ENCODE measurements around the gene PGBD1. TPM values are rescaled to one million over a fixed set of nuclear protein-coding genes. Genes with fewer than 3 reads are reported as not detected.
"Not testable (repeated sequence)": the region's sequence is repeated elsewhere in the genome, so short reads cannot be mapped to it uniquely, and the experiment has no call there.

The PGBD1 gene
- total RNA-seq, 2 experiments from 2014 or later, result 1.5 to 1.6 TPM

DNA sequence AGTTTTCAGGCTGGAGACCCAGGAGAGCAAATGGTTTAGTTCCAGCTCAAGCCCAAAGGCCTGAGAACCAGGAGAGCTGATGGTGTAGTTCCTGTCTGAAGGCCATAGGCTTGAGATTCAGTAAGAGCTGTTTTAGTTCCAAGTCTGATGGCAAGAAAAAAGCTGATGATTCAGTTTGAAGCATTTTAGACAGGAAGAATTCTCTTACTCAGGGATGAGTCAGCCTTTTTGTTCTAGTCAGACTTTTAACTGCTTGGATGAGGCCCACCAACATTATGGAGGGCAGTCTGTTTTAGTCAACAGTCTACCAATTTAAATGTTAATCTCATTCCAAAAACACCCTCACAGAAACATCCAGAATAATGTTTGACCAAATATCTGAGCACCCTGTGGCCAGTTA is 11.9 kb upstream of the PGBD1 start:
- Mint-ChIP-seq H3K4me3 (no peak overlapping the region), H3K4me1 (peaks cover 29% of the 10 kb centered on the region), H3K9me3 (ENCODE audit: low read depth) (no peaks in the 10 kb centered on the region), H3K27ac (peak overlapping the region; percentile 72), H3K27me3 (no peaks in the 10 kb centered on the region), H3K36me3 (ENCODE audit: low read depth) (peaks cover 22% of the 10 kb centered on the region)
- DNase-seq (peak; percentile 13), ATAC-seq (peak; percentile 59)
- intact Hi-C loops (cut with DNase I, micrococcal nuclease), result loop anchor here (5.0 kb wide), 3 partner anchors 128 to 187 kb away; partner anchors contain the start of genes ZNF165 (in 1 of the 2) and ZSCAN12 (in 1 of the 2)
- ChIA-PET CTCF (interaction anchor here (1.3 to 1.6 kb wide), 2 partner anchors 10 to 17 kb away, joined by 4 to 5 read pairs; partner anchors contain the start of gene ZKSCAN4), POLR2A (interaction anchor here (1.3 kb wide), 1 partner anchor 17 kb away, joined by 3 read pairs; the partner anchor contains the start of gene ZKSCAN4)

- ATAC-seq (peak; percentile 44), DNase-seq (no peak)
- ChIA-PET POLR2A (no interaction called here), CTCF (no interaction called here)
- H3K36me3 Mint-ChIP-seq (ENCODE audit: low read depth), result peaks cover 47% of the 10 kb centered on the region
- intact Hi-C loops (cut with DNase I, micrococcal nuclease), result no loop called here
- no peak overlapping the region for H3K4me3 Mint-ChIP-seq
- peak overlapping the region; percentile 17 for H3K27ac Mint-ChIP-seq
- H3K9me3 Mint-ChIP-seq (ENCODE audit: low read depth), result no peaks in the 10 kb centered on the region
- H3K4me1 Mint-ChIP-seq, result peaks cover 16% of the 10 kb centered on the region
- no peaks in the 10 kb centered on the region for H3K27me3 Mint-ChIP-seq
Measured at GRCh38 chr6:28274888-28275287, 6.5 kb upstream of the PGBD1 start.

DNA sequence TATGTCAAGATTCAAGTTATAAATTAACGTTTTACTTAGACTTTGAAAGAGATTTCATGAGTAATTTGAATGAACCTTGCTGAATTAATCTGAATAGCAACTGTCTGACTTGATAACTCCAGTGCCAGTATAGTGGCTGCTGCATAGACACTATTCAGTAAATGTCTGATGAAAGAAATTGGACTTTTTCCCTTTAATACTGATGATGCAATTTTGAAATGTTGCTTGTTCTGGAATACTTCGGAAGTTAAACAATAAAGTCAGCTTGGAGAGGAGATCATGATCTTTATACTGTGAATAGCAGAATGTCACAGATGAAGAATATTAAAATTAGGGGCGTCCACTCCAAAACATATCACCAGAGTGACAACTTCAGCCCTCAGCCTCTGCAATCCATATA is 3.6 kb upstream of the PGBD1 start:
- Mint-ChIP-seq H3K9me3 (ENCODE audit: low read depth) (no peaks in the 10 kb centered on the region), H3K27me3 (peaks cover 13% of the 10 kb centered on the region), H3K4me3 (no peak overlapping the region), H3K36me3 (ENCODE audit: low read depth) (peaks cover 42% of the 10 kb centered on the region), H3K4me1 (peaks cover 18% of the 10 kb centered on the region), H3K27ac (no peak overlapping the region)
- POLR2A ChIA-PET, result no interaction called here
- CTCF ChIA-PET, result no interaction called here
- ATAC-seq (no peak), DNase-seq (no peak)
- intact Hi-C loops (cut with DNase I, micrococcal nuclease), result no loop called here

GRCh38 chr6:28280595-28281287 is 631 bp upstream of the PGBD1 start:
- H3K36me3 Mint-ChIP-seq (ENCODE audit: low read depth), result peaks cover 23% of the 10 kb centered on the region
- peak overlapping the region; percentile 76 for H3K4me3 Mint-ChIP-seq
- no peaks in the 10 kb centered on the region for H3K9me3 Mint-ChIP-seq (ENCODE audit: low read depth)
- peaks cover 9% of the 10 kb centered on the region for H3K4me1 Mint-ChIP-seq
- POLR2A ChIA-PET, result interaction anchor here (0.9 to 1.0 kb wide), 2 partner anchors 14 to 139 kb away, joined by 3 to 4 read pairs; partner anchors contain the start of genes ZKSCAN8 and ZSCAN26
- DNase-seq (no peak), ATAC-seq (no peak)
- intact Hi-C loops (cut with DNase I, micrococcal nuclease), result loop anchor here in 1 of 2 experiments (1.0 kb wide), 1 partner anchor 28 kb away; the partner anchor contains the start of gene ZKSCAN4
- H3K27ac Mint-ChIP-seq, result no peak overlapping the region
- CTCF ChIA-PET, result interaction anchor here (0.6 to 1.4 kb wide), 3 partner anchors 34 to 75 kb away, joined by 3 read pairs; no protein-coding TSS in a partner anchor
- H3K27me3 Mint-ChIP-seq, result peaks cover 18% of the 10 kb centered on the region

- ChIA-PET POLR2A (no interaction called here), CTCF (interaction anchor here (0.5 to 1.1 kb wide), 3 partner anchors 73 to 271 kb away, joined by 3 to 4 read pairs (median 3); no protein-coding TSS in a partner anchor)
- Mint-ChIP-seq H3K9me3 (ENCODE audit: low read depth) (no peaks in the 10 kb centered on the region), H3K27ac (no peak overlapping the region), H3K4me1 (peaks cover 9% of the 10 kb centered on the region), H3K4me3 (no peak overlapping the region), H3K27me3 (peaks cover 18% of the 10 kb centered on the region), H3K36me3 (ENCODE audit: low read depth) (peaks cover 15% of the 10 kb centered on the region)
- no peak for DNase-seq
- no peak for ATAC-seq
- intact Hi-C loops (cut with DNase I, micrococcal nuclease), result no loop called here
Measured at GRCh38 chr6:28282926-28283325, 1.6 kb downstream of the PGBD1 start.

GRCh38 chr6:28291573-28291972 is 10.2 kb downstream of the PGBD1 start:
- Mint-ChIP-seq H3K4me1 (no peaks in the 10 kb centered on the region), H3K27ac (no peak overlapping the region), H3K9me3 (ENCODE audit: low read depth) (no peaks in the 10 kb centered on the region), H3K27me3 (no peaks in the 10 kb centered on the region), H3K4me3 (no peak overlapping the region), H3K36me3 (ENCODE audit: low read depth) (peaks cover 10% of the 10 kb centered on the region)
- ATAC-seq, result no peak
- POLR2A ChIA-PET, result interaction anchor here (0.7 kb wide), 1 partner anchor 135 kb away, joined by 8 read pairs; no protein-coding TSS in a partner anchor
- no peak for DNase-seq
- CTCF ChIA-PET, result no interaction called here
- intact Hi-C loops (cut with DNase I, micrococcal nuclease), result no loop called here

DNA sequence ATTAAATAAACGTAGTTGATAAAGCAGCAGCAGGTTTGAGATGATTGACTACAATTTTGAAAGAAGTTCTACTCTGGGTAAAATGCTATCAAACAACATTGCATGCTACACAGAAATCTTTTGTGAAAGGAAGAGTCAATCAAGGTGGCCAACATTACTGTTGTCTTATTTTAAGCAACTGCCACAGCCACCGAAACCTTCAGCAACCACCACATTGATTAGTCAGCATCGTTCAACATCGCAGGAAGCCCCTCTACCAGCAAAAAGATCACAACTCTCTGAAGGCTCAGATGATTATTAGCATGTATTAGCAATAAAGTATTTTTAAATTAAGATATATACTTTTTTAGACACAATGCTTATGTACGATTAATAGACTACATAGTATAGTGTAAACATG is 14.0 kb downstream of the PGBD1 start:
- H3K4me3 Mint-ChIP-seq, result no peak overlapping the region
- CTCF ChIA-PET, result interaction anchor here (0.8 kb wide), 1 partner anchor 9 kb away, joined by 3 read pairs; no protein-coding TSS in a partner anchor
- peaks cover 2% of the 10 kb centered on the region for H3K36me3 Mint-ChIP-seq (ENCODE audit: low read depth)
- DNase-seq (no peak), ATAC-seq (no peak)
- POLR2A ChIA-PET, result no interaction called here
- intact Hi-C loops (cut with DNase I, micrococcal nuclease), result no loop called here
- H3K27me3 Mint-ChIP-seq, result no peaks in the 10 kb centered on the region
- no peaks in the 10 kb centered on the region for H3K9me3 Mint-ChIP-seq (ENCODE audit: low read depth)
- H3K4me1 Mint-ChIP-seq, result no peaks in the 10 kb centered on the region
- H3K27ac Mint-ChIP-seq, result no peak overlapping the region

DNA sequence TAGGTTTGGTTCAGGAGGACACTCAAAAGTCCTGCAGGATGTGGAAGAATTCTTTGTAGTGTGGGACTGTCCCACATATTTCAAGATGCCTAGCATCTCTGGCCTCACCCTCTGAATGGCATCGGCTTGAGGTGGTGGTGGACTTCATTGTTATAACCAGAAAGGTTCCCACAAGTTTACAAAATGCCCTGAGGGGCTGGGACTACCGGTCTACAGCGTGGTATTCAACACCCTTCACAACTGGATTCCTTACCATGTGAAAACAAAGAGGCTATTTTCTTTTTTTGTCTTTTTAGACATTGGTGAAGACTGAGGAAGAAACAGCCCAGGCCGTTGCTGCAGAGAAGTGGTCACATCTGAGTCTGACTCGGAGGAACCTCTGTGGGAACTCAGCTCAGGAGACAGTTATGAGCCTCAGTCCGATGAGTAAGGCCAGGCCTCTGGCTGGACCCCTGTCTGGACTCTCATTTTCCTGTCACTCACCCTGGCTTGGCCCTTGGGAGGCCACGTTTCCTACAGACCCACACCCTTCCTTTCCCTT is 15.2 kb downstream of the PGBD1 start:
- H3K9me3 Mint-ChIP-seq (ENCODE audit: low read depth), result no peaks in the 10 kb centered on the region
- H3K4me3 Mint-ChIP-seq, result no peak overlapping the region
- ChIA-PET CTCF (no interaction called here), POLR2A (no interaction called here)
- no peaks in the 10 kb centered on the region for H3K4me1 Mint-ChIP-seq
- H3K36me3 Mint-ChIP-seq (ENCODE audit: low read depth), result peaks cover 2% of the 10 kb centered on the region
- ATAC-seq (no peak), DNase-seq (no peak)
- intact Hi-C loops (cut with DNase I, micrococcal nuclease), result no loop called here
- H3K27me3 Mint-ChIP-seq, result no peaks in the 10 kb centered on the region
- no peak overlapping the region for H3K27ac Mint-ChIP-seq

GRCh38 chr6:28303570-28303969 is 22.2 kb downstream of the PGBD1 start:
- Mint-ChIP-seq H3K4me3 (no peak overlapping the region), H3K27me3 (no peaks in the 10 kb centered on the region), H3K36me3 (ENCODE audit: low read depth) (no peaks in the 10 kb centered on the region), H3K9me3 (ENCODE audit: low read depth) (peaks cover 3% of the 10 kb centered on the region), H3K4me1 (peaks cover 18% of the 10 kb centered on the region), H3K27ac (no peak overlapping the region)
- intact Hi-C loops (cut with DNase I, micrococcal nuclease), result no loop called here
- ChIA-PET POLR2A (interaction anchor here (0.7 kb wide), 1 partner anchor 1848 kb away, joined by 3 read pairs; no protein-coding TSS in a partner anchor), CTCF (no interaction called here)
- ATAC-seq (peak; percentile 49), DNase-seq (no peak)

DNA sequence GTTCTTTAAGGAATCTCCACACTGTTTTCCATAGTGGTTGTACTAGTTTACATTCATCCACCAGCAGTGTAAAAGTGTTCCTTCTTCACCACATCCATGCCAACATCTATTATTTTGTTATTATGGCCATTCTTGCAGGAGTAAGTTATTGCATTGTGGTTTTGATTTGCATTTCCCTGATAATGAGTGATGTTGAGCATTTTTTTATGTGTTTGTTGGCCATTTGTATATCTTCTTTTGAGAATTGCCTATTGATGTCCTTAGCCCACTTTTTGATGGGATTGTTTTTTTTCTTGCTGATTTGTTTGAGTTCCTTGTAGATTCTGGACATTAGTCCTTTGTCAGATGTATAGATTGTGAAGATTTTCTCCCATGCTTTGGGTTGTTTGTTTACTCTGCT is 25.0 kb downstream of the PGBD1 start:
- H3K27ac Mint-ChIP-seq; H3K27me3 Mint-ChIP-seq; CTCF ChIA-PET; H3K4me3 Mint-ChIP-seq; H3K9me3 Mint-ChIP-seq (ENCODE audit: low read depth); ATAC-seq; H3K36me3 Mint-ChIP-seq (ENCODE audit: low read depth); POLR2A ChIA-PET; intact Hi-C loops (cut with DNase I, micrococcal nuclease); DNase-seq: not testable (repeated sequence)
- peaks cover 18% of the 10 kb centered on the region for H3K4me1 Mint-ChIP-seq

GRCh38 chr6:28311139-28311823 is 29.9 kb downstream of the PGBD1 start:
- Mint-ChIP-seq H3K9me3 (ENCODE audit: low read depth) (peaks cover 3% of the 10 kb centered on the region), H3K27ac (no peak overlapping the region), H3K4me3 (no peak overlapping the region), H3K36me3 (ENCODE audit: low read depth) (no peaks in the 10 kb centered on the region), H3K27me3 (peaks cover 14% of the 10 kb centered on the region), H3K4me1 (no peaks in the 10 kb centered on the region)
- no peak for DNase-seq
- CTCF ChIA-PET, result no interaction called here
- no peak for ATAC-seq
- POLR2A ChIA-PET, result no interaction called here
- intact Hi-C loops (cut with DNase I, micrococcal nuclease), result no loop called here
